ENCODE measurements around the gene ZNF516.

Gene ZNF516

DNA sequence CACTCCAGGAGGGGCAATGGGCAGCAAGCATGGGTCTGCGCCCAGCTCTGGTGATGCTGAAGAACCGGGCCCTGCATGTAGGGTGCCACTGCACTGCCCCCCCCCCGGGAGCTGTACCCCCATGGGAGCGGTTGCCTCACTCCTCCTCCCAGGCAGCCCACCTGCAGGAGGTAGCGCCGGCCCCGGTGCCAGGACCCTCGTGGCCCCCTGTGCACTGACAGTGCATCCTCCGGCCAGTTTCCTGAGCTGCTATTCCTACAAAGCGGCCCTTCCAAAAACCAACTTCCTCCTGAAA lies 109.4 kb downstream of the ZNF516 start:
- in situ Hi-C loops (cut with MboI; ENCODE audit: low sequenced_read_pairs): no loop called here

DNA sequence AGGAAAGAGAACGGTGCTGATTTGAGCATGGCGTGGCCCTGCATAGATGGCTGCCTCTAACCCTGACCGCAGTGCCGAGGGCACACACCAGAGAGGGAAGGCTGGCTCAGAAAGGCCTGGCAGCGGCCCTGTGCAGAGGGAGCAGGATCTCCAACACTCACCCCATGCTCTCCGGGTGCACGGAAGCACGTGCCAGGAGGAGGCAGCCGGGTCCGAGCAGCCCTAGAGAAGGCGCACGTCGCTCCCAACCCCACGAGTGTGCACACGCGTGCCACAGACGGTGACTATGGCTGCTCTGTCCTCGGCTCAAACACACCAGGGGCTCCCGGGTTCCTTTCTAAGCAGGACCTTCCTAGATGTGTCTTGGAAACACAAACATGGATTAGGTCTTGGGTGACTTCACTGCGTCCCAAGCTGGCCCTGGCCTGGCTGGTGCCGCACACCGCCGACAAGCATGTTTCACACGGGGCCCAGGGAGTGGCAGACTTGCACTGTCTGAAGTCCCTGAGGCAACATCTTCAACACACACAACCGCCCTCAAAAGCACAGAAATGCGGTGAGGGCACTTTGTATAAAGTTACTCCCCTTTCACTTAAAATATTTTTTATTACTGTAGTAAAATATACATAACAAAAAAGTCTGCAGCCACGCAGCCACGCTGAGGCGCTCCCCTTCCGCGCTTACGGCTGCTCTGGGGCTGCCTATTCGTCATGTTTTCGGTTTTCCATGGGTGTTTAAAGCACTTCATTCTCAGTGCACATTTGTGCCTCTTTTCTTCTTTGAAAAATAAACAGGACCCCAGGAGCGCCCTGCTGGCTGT lies 110.0 kb downstream of the ZNF516 start:
- in situ Hi-C loops (cut with MboI; ENCODE audit: low sequenced_read_pairs): no loop called here

DNA sequence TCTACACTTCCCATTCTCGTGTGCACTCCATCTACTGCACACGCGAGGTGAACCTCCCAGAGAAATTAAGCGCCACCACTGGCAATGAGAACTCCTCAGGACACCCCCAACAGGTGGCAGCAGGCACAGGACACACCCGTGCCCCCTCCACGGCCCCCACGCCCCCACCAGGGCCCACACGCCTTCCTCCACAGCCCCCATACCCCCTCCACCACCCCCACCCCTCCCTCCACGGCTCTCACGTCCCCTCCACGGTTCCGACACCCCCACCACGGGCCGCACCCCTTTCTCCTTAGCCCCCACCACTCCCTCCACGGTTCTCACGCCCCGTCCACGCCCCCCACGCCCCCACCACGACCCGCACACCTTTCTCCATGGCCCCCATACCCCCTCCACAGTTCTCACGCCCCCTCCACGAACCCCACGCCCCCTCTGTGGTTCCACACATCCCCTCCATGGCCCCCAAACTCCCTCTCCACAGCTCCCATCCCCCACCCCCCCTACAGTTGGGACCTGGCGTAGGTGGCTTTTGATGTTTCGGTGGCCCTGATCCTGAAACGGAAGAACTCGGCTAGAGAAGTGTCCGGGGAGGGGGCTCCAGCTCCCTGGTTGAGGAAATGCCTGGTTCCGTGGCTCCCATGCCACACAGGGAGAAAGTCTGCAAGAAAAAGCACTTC lies 110.8 kb downstream of the ZNF516 start:
- in situ Hi-C loops (cut with MboI; ENCODE audit: low sequenced_read_pairs): no loop called here

DNA sequence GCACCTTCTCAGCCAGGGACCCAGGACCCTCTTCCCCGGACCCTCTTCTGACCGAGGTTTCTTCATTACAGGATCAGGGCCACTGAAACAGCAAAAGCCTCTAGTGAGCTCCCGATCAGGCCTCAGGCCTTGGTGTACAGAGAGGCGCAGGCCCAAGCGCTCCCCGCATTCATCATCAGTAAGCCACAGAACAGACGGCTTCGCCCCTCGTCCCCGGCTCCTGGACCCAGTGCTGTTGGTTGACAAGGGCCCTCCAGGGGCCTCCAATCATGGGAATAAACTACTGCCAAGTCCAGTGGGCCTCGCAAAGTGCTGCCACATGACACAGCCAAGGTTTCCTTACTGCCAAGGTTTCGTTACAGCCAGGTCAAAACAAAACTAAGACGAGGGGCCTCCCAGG lies 111.4 kb downstream of the ZNF516 start:
- in situ Hi-C loops (cut with MboI; ENCODE audit: low sequenced_read_pairs): no loop called here

DNA sequence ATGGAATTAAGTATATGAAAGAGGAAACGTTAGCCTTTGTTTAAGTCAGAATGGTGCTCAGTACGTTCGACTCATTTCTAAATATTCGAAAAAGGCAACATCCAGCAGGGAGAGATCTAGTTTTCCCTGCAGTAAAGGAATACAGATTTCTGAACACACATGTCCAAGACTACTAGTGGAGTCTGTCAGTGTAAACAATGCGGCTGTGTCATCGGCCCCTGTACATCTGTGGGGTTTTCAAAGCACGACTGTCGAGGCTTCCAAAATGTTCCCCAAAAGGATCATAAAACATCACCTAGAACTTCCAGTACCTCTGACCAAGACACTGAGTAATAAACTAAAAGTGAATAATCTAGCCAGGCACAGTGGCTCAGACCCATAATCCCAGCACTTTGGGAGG lies 112.8 kb downstream of the ZNF516 start:
- in situ Hi-C loops (cut with MboI; ENCODE audit: low sequenced_read_pairs): no loop called here

DNA sequence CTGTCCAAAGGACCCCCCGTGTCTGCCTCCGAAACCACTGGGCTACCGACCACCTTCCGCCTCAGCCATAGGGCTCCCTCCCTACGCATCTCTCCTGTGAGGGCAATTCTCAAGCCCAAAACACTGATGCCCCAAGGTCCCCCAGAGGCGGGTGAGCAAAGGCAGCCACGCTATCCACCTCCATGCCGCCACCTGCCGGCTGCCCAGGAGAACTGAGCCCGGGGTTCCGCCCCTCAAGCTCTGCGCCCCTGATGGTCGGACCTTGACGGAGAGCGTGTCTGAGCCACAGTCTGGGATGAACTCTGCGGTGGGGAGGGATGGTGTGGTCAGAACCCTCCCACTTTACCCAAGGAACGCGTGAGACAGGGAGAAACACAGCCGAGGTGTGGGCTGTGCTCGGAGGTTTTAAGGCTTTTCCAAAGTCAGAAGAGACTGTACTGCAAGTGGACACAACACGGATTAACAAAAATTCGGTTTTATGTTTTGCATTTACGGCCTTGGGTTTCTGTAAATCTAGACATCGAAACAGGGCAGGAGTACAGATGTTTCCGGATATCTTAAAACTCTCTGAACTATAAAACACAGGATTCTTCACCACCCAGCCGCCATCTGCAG lies 114.1 kb downstream of the ZNF516 start:
- in situ Hi-C loops (cut with MboI; ENCODE audit: low sequenced_read_pairs): no loop called here

DNA sequence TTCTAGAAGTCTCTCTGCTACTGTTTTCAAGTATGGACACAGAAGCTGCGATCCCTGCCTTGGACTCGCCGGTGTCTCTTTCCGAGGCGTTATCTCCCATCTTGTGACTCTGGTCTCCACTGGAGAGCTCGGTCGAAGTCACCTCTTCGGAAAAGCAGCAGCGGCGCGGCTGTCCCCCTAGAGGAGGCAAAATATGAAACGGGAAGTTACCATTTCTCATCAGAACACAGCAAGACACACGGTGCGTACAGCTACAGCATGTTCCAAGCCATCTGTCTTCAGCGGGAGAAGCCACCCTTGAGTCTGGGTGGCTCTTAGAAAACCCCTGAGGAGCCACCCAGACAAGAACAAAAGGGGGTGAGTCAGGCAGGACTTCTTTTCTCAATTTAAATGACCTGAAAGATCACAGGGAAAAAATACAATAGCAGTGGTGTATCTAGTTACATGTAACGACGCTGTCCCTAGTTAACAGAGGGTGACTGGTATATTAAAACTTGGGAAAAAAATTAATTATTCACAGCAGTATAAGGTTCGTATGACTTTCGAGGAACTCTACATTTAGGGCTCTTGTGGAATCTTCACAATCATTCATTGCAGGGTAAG lies 114.8 kb downstream of the ZNF516 start:
- in situ Hi-C loops (cut with MboI; ENCODE audit: low sequenced_read_pairs): no loop called here

DNA sequence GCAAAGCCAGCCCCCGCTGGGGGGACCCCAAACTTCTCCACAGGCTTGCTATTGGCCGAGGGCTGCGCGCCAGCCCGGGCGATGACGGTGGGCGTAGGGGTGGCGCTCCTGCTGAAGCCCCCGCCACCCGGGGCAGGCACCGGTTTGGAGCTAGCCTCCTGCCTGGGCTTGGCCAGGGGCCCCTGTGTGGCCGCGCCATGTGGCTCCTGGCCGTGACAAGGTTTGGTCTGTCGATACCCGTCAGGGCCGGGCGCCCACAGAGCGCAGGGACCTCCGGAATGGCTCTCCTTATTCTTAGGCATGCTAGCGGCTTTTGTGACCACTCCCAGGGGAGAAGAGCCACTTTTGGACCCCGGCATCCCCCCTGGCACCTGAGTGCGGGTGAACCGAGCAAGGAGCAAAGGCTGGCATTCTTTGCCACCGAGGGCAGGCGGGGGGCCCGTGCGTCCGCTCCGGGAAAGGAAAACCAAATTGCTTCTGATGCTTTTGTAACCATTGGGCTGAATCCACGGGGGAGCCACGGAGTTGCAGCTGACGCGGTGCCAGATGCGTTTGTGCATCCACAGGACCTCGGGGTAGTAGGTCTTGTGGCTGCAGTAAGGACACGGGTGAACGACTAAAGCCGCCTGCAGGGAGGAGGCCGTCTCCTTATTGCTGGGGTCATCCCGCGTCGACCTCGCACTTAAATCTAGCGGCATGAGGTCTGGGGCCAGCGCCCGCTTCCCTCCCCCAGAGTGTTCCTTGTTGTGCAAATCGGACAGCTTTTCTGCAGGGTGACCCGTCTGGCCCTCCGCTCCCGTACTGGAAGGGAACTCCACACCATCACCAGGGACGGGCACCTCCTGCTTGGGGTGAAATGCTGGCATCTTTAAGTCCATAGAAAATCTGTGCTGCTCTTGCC lies 115.6 kb downstream of the ZNF516 start:
- in situ Hi-C loops (cut with MboI; ENCODE audit: low sequenced_read_pairs): no loop called here

DNA sequence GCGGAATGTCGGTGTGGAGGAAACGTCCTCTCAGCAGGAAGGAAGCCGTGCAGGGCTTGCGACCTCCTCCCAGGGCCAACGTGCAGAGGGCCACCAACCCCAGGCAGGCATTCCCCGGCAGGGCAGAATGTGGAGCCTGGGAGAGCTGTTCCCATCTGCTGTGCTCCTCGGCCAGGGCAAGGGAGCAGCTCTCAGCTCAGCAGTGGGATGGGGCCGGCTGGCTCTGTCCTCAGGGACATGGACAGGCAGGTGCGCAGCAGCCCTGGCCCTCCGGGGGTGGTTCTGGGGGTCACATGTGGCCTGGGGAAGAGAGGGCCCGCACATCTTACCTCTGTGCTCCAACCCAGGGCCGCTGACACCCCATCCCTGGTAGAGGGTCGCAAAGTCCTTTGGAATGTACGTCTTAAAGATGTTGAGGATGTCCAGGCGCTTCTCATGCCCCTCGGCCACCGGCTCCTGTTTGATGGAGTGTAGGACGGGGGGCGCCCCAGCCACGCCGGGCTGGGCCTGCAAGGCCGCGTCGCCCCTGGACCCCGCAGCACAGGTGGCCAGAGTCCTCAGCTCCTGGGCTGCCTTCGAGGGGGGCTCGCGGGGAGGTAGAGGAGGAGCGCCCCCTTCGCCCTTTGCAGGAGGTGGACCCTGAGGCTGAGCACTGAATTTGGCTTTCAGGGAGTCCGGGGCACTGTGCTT lies 116.4 kb downstream of the ZNF516 start:
- in situ Hi-C loops (cut with MboI; ENCODE audit: low sequenced_read_pairs): no loop called here

DNA sequence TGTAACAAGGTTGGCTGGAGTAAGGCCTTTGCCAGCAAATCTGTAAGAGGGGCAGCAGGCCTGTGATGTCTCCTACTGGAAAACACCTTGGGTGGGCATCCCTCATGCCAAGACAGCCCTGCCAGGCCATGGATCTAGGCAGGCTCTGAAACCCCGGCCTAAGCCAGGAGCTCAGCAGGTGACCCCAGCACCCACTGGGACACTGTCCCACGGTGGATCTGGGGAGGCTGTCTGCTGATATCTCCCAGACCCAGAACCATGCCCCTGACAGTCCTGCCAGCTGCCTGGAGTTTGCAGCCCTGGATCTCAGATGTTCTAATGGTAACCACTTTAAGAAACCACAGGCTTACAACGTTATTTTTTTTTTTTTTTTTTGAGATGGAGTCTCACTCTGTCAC lies 117.7 kb downstream of the ZNF516 start:
- in situ Hi-C loops (cut with MboI; ENCODE audit: low sequenced_read_pairs): no loop called here

DNA sequence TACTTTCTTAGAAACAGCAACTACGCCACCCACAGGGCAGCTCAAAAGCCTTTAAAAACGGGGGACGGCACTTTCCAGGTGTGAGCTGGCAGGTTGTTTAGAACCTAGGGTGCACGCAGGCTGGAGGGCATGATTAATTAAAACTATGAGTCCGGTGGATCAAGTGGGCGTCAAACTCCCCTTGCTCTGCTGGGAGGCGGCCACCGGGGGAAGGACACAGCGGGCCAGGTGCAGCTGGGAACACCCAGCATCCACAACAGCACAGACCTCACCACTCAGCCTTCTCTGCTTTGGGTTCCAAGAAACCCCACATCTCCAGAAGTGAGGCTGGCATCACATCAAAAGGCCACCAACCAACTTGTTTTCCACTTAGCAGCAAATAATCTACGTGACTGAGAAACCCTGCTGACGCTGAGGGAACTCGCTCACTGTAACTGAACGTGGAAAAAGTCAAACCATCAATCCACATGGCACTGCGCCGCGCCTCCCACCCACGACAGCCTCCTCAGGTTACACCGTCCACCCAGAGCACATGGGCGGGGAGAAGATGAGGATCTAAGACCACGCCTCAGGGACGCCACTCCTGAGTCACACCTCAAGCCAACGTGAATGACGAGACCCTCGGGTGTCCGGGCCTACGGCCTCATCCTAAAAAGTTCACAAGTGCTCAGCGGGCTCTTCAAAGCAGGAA lies 118.2 kb downstream of the ZNF516 start:
- in situ Hi-C loops (cut with MboI; ENCODE audit: low sequenced_read_pairs): no loop called here

DNA sequence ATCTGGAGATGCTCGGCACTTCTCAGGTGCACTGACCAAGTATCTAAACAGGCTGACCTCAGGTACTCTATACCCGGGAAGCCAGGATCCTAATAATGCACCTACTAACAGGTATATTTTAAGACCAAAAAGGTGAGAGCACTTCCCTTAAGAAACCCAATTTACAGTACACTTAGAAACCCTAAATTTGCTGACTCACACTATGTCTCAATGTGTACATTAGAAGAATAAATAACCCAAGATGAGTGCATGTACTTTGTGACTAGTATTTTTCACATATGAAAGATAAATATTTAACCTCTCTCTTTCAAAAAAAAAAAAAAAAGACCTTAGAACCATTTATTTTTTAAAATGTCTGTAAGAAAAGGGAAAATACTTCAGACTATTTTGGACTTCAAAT lies 118.8 kb downstream of the ZNF516 start:
- in situ Hi-C loops (cut with MboI; ENCODE audit: low sequenced_read_pairs): no loop called here

DNA sequence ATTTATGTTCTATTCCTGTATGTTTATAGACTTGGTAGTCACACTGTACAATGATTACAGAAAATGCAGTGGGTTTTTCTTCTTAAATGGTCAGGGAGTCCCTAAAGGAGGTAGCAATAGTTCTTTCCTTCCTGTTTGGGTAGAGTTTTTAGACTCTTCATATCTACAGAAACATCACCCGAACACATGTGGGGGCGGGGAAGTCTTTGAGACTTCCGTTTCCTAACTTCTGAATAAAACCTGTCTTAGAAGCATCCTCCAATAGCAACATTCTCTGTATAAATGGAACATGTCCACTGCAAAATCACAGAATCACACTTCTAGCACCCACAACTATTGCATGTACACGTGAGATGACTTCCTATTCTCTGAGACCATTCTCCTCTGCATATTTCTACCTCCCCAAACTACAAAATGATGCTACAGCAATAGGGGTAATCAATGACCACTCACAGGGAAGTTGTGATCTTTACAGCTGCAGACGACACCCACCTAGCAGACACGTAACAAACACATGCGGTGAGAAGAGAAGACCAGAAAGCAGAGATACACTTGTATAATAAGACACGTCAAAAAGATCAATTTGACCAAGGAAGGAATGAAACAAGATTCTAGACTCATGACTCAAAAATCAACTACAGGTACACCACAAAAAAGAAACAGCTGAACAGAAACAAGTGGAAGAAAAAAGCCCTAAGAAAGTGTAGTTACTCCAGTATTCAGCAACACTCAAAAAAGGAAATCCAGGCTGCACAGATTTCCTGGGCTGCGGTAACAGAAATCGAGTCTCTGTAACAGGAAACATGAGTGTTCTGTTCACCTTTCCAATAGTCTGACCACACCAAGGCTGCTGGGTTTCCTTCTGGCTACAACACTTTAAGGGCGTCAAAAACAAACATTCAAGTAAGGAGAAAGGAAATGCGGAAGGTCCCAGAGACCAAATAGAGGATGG lies 120.4 kb downstream of the ZNF516 start:
- in situ Hi-C loops (cut with MboI; ENCODE audit: low sequenced_read_pairs): no loop called here

DNA sequence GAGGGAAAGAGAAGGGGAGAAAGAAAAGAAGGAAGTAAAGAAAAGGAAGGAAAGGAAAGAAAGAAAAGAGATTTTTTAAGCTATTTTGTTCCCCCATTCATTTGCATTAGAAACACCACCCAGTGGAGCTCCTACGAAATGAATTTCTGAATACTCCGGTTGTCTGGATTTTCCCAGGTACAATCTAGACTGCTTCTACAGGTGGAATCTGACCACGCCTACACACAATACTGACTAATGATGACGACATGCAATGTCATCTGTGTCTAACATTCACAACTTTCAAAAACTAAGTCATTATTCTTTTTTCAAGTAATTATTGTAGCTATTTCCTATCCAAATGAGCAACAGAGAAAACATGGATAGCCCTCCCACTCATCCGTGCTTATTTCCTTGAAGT lies 121.7 kb downstream of the ZNF516 start:
- in situ Hi-C loops (cut with MboI; ENCODE audit: low sequenced_read_pairs): no loop called here

DNA sequence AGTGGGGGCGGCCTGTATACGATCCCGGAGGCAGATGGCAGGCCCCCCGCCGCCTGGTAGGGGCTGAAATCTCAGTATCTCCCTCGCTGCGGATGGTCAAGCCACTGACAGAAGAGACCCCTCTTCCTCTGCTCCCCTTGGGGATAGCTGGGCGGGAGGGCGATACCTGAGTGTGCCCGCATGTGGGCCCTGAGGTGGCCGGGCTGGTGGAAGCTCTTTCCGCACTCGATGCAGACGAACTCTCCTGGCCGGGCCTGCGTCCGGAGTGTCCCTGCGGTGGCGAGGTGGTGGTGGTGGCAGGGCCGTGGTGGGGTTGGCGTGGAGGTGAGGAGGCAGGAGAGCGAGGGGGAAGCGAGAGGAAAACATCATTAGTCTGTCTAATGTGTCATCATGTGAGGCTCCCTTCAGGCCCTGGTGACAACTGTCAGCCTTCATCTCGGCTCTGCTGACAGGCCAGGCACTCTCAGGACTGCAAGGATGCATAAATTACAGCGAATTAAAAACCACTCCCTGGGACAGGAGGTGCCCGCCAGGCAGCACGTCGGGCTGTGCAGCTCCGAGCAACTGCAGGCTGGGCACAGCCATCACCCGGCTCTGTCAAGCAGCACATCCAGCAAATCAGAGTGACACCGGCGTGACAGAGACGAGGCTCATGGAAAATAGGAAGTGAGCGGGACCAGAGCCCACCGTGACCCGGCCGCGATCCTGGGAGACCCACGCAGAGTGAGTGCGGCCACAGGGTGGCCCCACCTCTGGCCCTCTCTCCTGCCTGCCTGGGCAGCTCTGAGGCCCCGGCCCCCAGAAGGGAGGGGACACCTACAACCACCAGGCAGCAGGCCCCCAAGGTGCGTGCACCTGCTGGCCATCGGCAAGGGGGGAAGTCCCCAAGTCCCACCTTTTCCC lies 123.5 kb downstream of the ZNF516 start:
- in situ Hi-C loops (cut with MboI; ENCODE audit: low sequenced_read_pairs): no loop called here

DNA sequence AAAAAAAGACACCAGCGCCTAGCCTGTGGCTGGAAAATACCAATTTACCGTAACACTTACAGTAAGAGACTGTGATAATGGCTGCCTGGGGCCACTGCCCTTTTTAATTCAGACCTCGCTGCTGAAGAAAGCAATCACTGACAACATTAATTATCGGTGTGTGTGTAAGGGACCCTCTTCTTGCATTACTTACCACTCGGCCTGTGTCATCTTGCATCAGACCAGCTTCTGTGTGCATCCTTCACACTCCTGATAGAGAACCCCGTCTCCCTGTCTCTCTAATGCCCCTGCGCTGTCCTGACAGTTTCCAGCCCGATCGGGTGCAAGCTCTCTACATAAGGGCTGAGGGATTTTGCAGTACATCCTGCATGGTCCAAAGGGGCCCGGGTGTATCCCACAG lies 124.4 kb downstream of the ZNF516 start:
- in situ Hi-C loops (cut with MboI; ENCODE audit: low sequenced_read_pairs): no loop called here

DNA sequence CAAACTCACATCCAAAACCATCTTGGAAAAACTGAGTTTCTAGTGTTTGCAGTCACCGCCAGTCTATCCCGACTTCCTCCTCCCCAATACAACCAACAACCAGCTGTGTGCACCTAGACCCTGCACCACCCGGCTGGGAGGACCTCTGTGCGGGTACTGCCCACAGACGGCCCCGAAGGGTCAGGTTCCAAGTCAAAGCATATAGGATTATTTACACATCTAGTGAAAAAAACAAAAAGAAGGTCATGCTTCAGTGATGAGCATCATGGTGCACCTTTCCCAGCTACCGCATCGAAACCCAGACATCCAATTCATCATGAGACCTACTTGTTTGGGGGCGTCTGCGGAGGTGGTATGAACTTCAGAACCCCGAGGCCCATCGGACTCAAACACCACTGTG lies 124.8 kb downstream of the ZNF516 start:
- in situ Hi-C loops (cut with MboI; ENCODE audit: low sequenced_read_pairs): no loop called here

DNA sequence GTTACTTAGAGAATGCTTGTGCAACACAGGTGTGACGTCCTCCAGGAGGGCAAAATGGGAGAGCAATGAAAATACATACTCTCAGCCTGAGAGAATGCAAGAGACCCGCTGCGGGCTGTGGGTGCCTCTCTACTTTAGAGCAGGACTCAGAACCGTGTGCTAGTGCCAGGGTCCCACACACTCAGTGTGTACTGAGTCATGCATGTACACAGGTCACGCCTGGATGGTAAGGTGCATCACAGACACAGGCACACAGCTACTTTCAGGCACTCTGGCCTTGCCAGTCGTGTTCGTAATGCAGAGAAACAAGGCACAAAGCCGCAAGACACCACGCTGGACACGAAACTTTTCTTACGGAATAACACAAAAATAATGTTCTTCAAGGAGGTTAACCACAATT lies 125.3 kb downstream of the ZNF516 start:
- in situ Hi-C loops (cut with MboI; ENCODE audit: low sequenced_read_pairs): no loop called here
